ENCODE data around the gene PCDH9.

GRCh38 chr13:67258482-67258881 is 28.3 kb upstream of the PCDH9 start:
- TF ChIP-seq CTCF (IDR thresholded peaks at IDR 0.05; ENCODE audit: low read depth, low read length) (no peak), MAX (IDR thresholded peaks at IDR 0.05; ENCODE audit: low read depth, low read length) (no peak), MYC (IDR thresholded peaks at IDR 0.05; ENCODE audit: low read depth, low read length) (no peak), POLR2A (IDR thresholded peaks at IDR 0.05; ENCODE audit: extremely low read depth, insufficient read length) (no peak)
